H1 (cell line): ENCODE measurements around the gene LPP. TPM values are rescaled to one million over a fixed set of nuclear protein-coding genes. Genes with fewer than 3 reads are reported as not detected.

Experiments used
- BCL11A ChIP-seq, 2 experiments: IDR thresholded peaks; one replicate each; pipeline ENCODE4 v1.6.1; 2011; ENCODE audit warnings: low read depth in 2 of 2, low read length in 2 of 2, mild to moderate bottlenecking in 2 of 2
- CBX5 ChIP-seq: fragments of 300-800, 300-1000 bp; sonication (generic); IDR thresholded peaks from 2 replicates; pipeline ENCODE4 v1.7.1; 2016; ENCODE audit warnings: antibody characterized with exemption, low read length, low read depth
- CHD7 ChIP-seq: fragments of 300-600 bp; sonication (generic); IDR thresholded peaks from 2 replicates; pipeline ENCODE4 v1.7.1; 2012; ENCODE audit warnings: low read length, moderate library complexity, mild to moderate bottlenecking, inconsistent platforms; ENCODE audit not compliant: insufficient replicate concordance
- CREB1 ChIP-seq: IDR thresholded peaks from 2 replicates; pipeline ENCODE4 v1.6.1; 2012; ENCODE audit warnings: inconsistent platforms
- EZH2 ChIP-seq: fragments of 200-600 bp; sonication (generic); IDR thresholded peaks from 2 replicates; pipeline ENCODE4 v1.7.1; 2012; ENCODE audit warnings: low read depth, mild to moderate bottlenecking, moderate library complexity, low read length, inconsistent platforms; ENCODE audit not compliant: severe bottlenecking
- GTF2F1 ChIP-seq: IDR thresholded peaks from 2 replicates; pipeline ENCODE4 v1.6.1; 2012; ENCODE audit warnings: low read depth, low read length, improper control_type of control experiment, borderline replicate concordance
- NANOG ChIP-seq: IDR thresholded peaks from 2 replicates; pipeline ENCODE4 v1.6.1; 2011; ENCODE audit warnings: low read length, low read depth, mild to moderate bottlenecking, inconsistent platforms; ENCODE audit not compliant: insufficient read depth, poor library complexity, severe bottlenecking
- RBBP5 ChIP-seq: IDR thresholded peaks from 2 replicates; pipeline ENCODE4 v1.7.1; 2012; ENCODE audit warnings: low read depth, mild to moderate bottlenecking, inconsistent platforms, low read length, moderate library complexity, borderline replicate concordance
- TAF7 ChIP-seq: optimal IDR thresholded peaks from 2 replicates; pipeline ENCODE3; 2011; ENCODE audit warnings: low read depth, mild to moderate bottlenecking, inconsistent platforms, low read length, moderate library complexity, borderline replicate concordance
- TBP ChIP-seq: IDR thresholded peaks from 2 replicates; pipeline ENCODE4 v1.6.1; 2011; ENCODE audit warnings: low read depth, low read length, improper control_type of control experiment
- polyA plus RNA-seq, 7 experiments: library from polyadenylated mRNA; depleted of rRNA in 3 of 7; stranded (reverse) in 5 of 7; unstranded in 2 of 7; fragments of >200 nt in 5 of 7; fragments of 200-250 nt in 2 of 7; gene quantifications; 1 replicate in 5 of 7; 2 replicates in 1 of 7; 4 replicates in 1 of 7; pipeline versions ENCODE4 v1.2.1 to v1.2.3, GENCODE V29; 2011 to 2013; ENCODE audit warnings: missing spikeins in 2 of 7, mixed read lengths in 2 of 7
- total RNA-seq: library from RNA; stranded (reverse); fragmentation: NEBNext Ultra II Directional; extraction: Animal tissue kit (Norgen Biotek cat#: 25700); gene quantifications from 2 replicates; pipeline ENCODE4 v1.2.1, GENCODE V29; 2021

Gene LPP
- total and polyA plus RNA-seq, 2 of the 8 experiments (the other 6 are each of a cell fraction or from before 2014, with no cell fraction given): 10.0 to 53.3 TPM

DNA sequence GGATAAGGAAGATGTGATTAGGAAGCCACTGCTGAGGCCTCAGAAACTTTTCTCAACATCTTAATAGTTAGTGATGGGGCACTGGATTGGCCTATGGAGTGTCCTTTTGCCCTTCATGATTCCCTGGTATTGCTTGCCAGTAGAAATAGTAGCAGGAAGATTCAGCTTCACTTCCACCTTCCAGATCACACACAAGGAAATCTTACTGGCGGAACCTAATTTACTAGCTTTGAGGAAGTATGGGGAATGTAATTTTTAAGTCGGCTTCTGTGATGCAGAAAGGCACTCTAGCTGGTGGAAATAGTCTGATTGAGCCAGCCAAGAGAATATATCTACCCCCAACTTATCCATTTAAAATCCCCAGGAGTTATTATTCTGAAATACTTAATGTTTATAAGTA, 46.5 kb downstream of the LPP start (continued):
- no peak for TF ChIP-seq CHD7
- no peak for TF ChIP-seq BCL11A (IDR thresholded peaks at IDR 0.05; ENCODE audit: low read depth in 2 of 2, low read length in 2 of 2)
- TF ChIP-seq GTF2F1: no peak
- no peak for TF ChIP-seq NANOG
- TF ChIP-seq CBX5: no peak
- no peak for TF ChIP-seq CREB1
- TF ChIP-seq EZH2: no peak
- TF ChIP-seq TBP: no peak
- TF ChIP-seq TAF7: no peak
- no peak for TF ChIP-seq RBBP5
- TF ChIP-seq, all 59 proteins: peak for 0
